ENCODE data around the gene KLHL12. TPM values are rescaled to one million over a fixed set of nuclear protein-coding genes. Genes with fewer than 3 reads are reported as not detected.

Gene KLHL12
- 10 to 100 TPM; 42.6 to 44.1 TPM for total RNA-seq

DNA sequence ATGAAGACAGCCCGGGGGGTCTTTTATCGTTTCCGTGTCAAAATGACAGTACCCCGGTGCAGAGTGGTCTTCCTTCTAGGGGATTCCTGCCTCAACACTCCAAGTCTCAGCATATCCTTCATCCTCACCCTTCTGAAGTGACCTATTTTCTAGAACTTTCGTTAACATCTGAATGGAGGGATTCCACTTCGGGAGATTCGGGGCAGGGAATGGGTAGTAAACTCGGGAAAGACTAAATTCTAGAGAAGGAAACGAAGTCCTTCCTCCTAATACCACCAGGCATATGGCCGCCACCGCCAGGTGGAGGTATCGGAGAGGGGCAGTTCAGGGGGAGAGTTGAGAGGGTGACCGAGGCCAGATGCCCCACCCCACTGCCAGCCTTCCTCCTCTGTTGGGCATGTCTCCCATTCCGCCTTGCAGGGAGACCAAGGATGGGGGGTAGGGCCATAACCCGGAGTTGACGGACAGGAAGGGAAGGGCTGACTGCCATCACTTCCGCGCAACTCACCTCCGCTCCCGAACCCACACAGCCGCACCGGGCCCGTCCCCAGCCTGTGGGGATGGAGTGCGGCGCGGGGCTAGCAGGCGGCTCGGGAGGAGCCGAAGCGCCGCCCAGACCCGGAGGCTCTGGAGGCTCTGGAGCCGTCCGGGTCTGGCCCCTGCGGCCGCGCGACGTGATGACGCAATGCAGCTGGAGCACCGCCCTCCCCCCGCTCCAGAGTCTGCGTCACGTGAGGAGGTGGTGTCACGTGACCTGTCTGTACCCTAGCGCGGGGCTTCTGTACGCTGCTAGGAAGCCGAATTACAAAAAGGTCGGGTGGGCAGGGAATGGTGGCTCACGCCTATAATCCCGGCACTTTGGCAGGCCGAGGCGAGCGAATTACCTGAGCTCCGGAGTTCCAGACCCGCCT lies at the start of gene KLHL12:
TSS of gene KLHL12 (minus strand) at position 654 of the 911 bp plus-strand sequence. CDS start 2,072 bp downstream, outside the sequence.
- Mint-ChIP-seq H3K9me3 (no peaks in the 10 kb centered on the region), H3K27ac (peak within 1 kb of the TSS; percentile 86), H3K27me3 (no peaks in the 10 kb centered on the region), H3K36me3 (peaks cover 12% of the 10 kb centered on the region), H3K4me1 (peaks cover 28% of the 10 kb centered on the region), H3K4me3 (peak within 1 kb of the TSS; percentile 85)
- DNase-seq: peak; percentile 95

GRCh38 chr1:202976633-202977032 lies 49.6 kb upstream of the KLHL12 start:
- no peaks in the 10 kb centered on the region for H3K9me3 Mint-ChIP-seq
- no peaks in the 10 kb centered on the region for H3K36me3 Mint-ChIP-seq
- no peak overlapping the region for H3K4me3 Mint-ChIP-seq
- no peak overlapping the region for H3K27ac Mint-ChIP-seq
- no peak for DNase-seq
- peaks cover 13% of the 10 kb centered on the region for H3K27me3 Mint-ChIP-seq
- no peaks in the 10 kb centered on the region for H3K4me1 Mint-ChIP-seq

DNA sequence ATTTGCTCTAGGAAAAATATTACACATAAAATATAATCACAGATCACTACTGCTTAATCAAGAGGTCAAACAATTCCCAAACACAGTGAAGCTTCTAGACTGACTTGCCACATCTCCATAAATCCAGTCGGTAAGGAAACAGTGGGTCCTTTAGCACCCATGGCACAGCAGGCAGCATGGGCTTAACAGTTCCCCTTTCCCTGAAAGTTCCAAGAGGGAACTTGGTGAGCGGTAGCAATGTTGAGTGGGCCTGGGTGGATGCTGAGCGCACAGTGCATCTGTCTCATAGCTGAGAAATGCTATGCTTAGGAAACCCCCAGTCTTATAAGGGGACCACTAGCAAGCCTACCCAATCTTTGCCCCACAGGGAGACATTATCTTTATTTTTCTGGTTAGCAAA lies 47.8 kb upstream of the KLHL12 start:
- Mint-ChIP-seq H3K9me3 (no peaks in the 10 kb centered on the region), H3K27me3 (peaks cover 10% of the 10 kb centered on the region), H3K4me1 (no peaks in the 10 kb centered on the region), H3K27ac (no peak overlapping the region), H3K4me3 (no peak overlapping the region), H3K36me3 (no peaks in the 10 kb centered on the region)
- DNase-seq: no peak

GRCh38 chr1:202972046-202972445 lies 45.0 kb upstream of the KLHL12 start:
- Mint-ChIP-seq H3K27ac (no peak overlapping the region), H3K9me3 (no peaks in the 10 kb centered on the region), H3K27me3 (peaks cover 5% of the 10 kb centered on the region), H3K36me3 (no peaks in the 10 kb centered on the region), H3K4me3 (no peak overlapping the region), H3K4me1 (peaks cover 15% of the 10 kb centered on the region)
- DNase-seq: no peak

DNA sequence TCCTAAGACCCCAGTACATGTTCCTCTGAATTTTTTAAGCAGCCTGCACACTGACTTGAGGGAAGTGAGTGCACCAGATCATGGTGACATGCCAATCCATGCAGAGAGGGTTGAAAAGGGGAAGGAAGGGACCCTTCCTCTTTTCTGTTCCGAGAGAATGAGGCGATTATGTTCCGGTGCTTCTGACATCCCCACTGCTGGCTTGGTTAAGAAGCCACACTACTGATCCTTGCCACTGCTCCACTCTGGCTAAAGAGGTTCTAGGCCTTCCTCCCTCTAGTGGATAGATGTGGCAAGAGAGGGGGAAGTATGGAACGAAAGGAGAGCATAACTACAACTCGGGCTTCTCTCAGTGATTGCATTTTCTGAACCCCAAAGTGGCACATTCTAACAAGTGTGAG lies 41.9 kb upstream of the KLHL12 start:
- Mint-ChIP-seq H3K9me3 (no peaks in the 10 kb centered on the region), H3K36me3 (no peaks in the 10 kb centered on the region), H3K27ac (no peak overlapping the region), H3K4me1 (peaks cover 24% of the 10 kb centered on the region), H3K4me3 (no peak overlapping the region), H3K27me3 (no peaks in the 10 kb centered on the region)
- DNase-seq: peak; percentile 46

GRCh38 chr1:202968351-202968750 lies 41.3 kb upstream of the KLHL12 start:
- Mint-ChIP-seq H3K9me3 (no peaks in the 10 kb centered on the region), H3K4me3 (peak overlapping the region; percentile 85), H3K4me1 (peaks cover 24% of the 10 kb centered on the region), H3K36me3 (peaks cover 1% of the 10 kb centered on the region), H3K27ac (no peak overlapping the region), H3K27me3 (no peaks in the 10 kb centered on the region)
- DNase-seq: no peak

GRCh38 chr1:202967684-202968281 lies 40.7 kb upstream of the KLHL12 start:
- DNase-seq: no peak
- peak overlapping the region; percentile 81 for H3K27ac Mint-ChIP-seq
- peaks cover 1% of the 10 kb centered on the region for H3K36me3 Mint-ChIP-seq
- H3K4me1 Mint-ChIP-seq: peaks cover 24% of the 10 kb centered on the region
- H3K4me3 Mint-ChIP-seq: peak overlapping the region; percentile 85
- no peaks in the 10 kb centered on the region for H3K27me3 Mint-ChIP-seq
- no peaks in the 10 kb centered on the region for H3K9me3 Mint-ChIP-seq

DNA sequence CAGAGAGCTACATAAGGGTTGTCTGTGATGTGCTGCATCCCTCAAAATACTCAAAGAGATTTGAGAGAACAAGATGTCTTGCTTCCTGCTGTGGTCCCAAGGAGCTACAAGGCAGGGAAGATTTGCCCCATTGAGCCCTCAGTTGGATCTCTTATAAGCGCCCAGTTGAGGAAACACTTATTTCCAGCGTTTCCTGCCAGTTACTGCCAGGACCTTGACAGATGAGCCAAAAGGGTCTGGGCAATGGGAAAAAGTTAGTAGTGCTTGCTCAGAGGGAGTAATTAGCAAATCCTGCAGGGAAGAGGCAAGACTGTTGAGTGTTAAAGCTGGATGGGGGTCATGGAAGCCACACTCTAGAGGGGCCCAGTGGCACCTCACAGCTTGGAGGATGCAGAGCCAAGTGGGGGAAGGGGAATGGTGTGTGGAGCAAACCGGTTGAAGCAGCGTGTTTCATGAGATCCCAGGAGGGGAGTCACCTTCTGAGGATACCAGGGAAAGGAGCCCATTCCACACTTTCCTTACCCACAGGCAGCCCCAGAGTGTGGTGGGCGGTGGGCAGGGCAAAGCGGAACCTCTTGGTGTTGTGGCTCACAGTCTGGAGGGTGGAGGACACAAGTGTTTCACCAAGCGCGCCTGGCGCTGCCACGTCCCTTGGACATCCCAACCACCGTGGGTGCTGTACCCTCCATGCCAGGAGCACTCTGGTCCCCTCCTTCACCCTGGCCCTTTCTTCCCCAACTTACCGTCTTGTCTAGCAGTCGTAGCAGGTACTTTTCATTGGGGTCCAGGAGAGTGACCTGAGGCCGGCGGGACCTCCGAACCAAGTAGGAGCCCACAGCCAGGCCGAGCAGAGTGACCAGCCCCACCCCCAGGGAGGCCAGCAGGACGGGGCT lies 39.2 kb upstream of the KLHL12 start:
- Mint-ChIP-seq H3K4me1 (peaks cover 24% of the 10 kb centered on the region), H3K27me3 (no peaks in the 10 kb centered on the region), H3K9me3 (no peaks in the 10 kb centered on the region), H3K4me3 (peak overlapping the region; percentile 78), H3K27ac (no peak overlapping the region), H3K36me3 (peaks cover 1% of the 10 kb centered on the region)
- DNase-seq: no peak

GRCh38 chr1:202965422-202965821 lies 38.4 kb upstream of the KLHL12 start:
- Mint-ChIP-seq H3K9me3 (no peaks in the 10 kb centered on the region), H3K27me3 (no peaks in the 10 kb centered on the region), H3K27ac (no peak overlapping the region), H3K4me3 (no peak overlapping the region), H3K4me1 (peaks cover 24% of the 10 kb centered on the region), H3K36me3 (peaks cover 1% of the 10 kb centered on the region)
- no peak for DNase-seq

DNA sequence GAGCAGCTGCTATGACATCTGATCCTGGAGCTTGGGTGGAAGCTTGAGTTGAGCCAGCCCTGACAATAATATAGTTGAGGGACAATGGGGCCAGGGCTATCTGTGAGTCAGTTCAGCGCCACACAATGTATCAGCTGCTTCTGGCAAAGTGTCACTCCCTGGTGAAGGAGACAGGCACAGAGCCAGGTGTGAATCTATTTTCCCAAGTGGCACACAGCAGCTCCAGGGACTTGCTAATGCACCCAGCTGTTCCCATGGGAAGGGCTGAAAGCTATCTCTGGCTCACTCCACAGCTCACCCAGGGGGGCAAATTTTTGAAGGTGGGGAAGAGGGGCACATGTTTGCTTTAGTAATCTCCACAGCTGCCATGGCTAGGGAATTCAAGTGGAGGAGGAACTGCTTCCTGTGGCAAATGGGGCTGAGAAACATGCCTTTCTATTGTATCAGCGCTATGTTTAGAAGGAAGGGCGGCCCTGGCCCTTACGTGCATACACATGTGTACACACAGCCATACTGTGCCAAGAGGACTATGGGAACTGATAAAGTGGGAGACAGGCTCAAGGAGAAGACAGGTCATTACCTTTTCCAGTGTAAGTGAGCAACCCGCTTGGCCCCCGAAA lies 37.9 kb upstream of the KLHL12 start:
- Mint-ChIP-seq H3K4me3 (no peak overlapping the region), H3K27ac (no peak overlapping the region)

DNA sequence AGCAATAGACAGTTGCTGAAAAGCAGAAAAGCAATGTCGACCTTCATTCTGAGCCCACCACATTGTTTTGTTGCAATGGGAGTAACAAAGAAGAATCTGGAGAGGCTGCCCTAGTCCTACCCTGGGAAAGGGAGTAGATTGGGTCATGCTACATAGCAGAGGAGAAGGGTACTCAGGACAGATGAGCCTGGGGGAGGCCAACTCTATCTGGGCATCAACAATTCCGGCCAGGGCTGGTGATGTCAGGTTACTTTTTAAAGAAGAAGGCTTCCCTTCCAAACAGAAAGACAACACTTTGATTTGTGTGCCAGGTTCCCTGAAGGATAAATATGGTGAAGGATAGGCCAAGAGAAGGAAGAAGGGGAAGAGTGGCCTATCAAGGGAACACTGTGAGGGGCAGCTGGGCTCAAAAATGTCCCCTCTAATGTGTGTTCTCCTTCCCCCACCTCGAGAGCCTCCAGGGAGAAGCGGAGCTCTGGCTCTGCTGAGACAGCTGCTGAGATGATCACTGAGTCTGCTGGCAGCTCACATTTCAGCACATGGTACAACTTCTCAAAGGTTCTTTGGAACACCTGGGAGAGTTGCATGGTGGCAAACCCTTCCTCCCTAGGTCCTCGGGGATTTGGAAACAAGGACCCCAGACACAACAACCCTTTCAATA lies 34.3 kb upstream of the KLHL12 start:
- peaks cover 22% of the 10 kb centered on the region for H3K4me1 Mint-ChIP-seq
- peaks cover 1% of the 10 kb centered on the region for H3K36me3 Mint-ChIP-seq
- H3K9me3 Mint-ChIP-seq: no peaks in the 10 kb centered on the region
- no peak overlapping the region for H3K27ac Mint-ChIP-seq
- DNase-seq: no peak
- H3K4me3 Mint-ChIP-seq: no peak overlapping the region
- no peaks in the 10 kb centered on the region for H3K27me3 Mint-ChIP-seq

More for the DNA sequence above, 37.9 kb upstream of the KLHL12 start:
- H3K9me3 Mint-ChIP-seq: no peaks in the 10 kb centered on the region
- no peak for DNase-seq
- no peaks in the 10 kb centered on the region for H3K27me3 Mint-ChIP-seq
- peaks cover 24% of the 10 kb centered on the region for H3K4me1 Mint-ChIP-seq
- H3K36me3 Mint-ChIP-seq: peaks cover 1% of the 10 kb centered on the region

- no peaks in the 10 kb centered on the region for H3K9me3 Mint-ChIP-seq
- no peaks in the 10 kb centered on the region for H3K27me3 Mint-ChIP-seq
- no peak for DNase-seq
- H3K36me3 Mint-ChIP-seq: peaks cover 4% of the 10 kb centered on the region
- H3K4me3 Mint-ChIP-seq: no peak overlapping the region
- no peak overlapping the region for H3K27ac Mint-ChIP-seq
- H3K4me1 Mint-ChIP-seq: peaks cover 25% of the 10 kb centered on the region
Observed at GRCh38 chr1:202959276-202959620, 32.2 kb upstream of the KLHL12 start.

- Mint-ChIP-seq H3K9me3 (no peaks in the 10 kb centered on the region), H3K4me1 (peaks cover 28% of the 10 kb centered on the region), H3K27ac (peak overlapping the region; percentile 67), H3K4me3 (peak overlapping the region; percentile 80), H3K36me3 (peaks cover 3% of the 10 kb centered on the region), H3K27me3 (no peaks in the 10 kb centered on the region)
- no peak for DNase-seq
Observed at GRCh38 chr1:202958544-202959275, 31.7 kb upstream of the KLHL12 start.
